SKM-1 (cell line): Measurements from ENCODE around the gene SLC26A1.
"Not testable (repeated sequence)": the region's sequence is repeated elsewhere in the genome, so short reads cannot be mapped to it uniquely, and the experiment has no call there.

Source experiments
- DNase-seq: peaks from one replicate; lab custom pipeline; 2025; ENCODE audit not compliant: unreplicated experiment; lab: John Stamatoyannopoulos, UW

Gene SLC26A1

DNA sequence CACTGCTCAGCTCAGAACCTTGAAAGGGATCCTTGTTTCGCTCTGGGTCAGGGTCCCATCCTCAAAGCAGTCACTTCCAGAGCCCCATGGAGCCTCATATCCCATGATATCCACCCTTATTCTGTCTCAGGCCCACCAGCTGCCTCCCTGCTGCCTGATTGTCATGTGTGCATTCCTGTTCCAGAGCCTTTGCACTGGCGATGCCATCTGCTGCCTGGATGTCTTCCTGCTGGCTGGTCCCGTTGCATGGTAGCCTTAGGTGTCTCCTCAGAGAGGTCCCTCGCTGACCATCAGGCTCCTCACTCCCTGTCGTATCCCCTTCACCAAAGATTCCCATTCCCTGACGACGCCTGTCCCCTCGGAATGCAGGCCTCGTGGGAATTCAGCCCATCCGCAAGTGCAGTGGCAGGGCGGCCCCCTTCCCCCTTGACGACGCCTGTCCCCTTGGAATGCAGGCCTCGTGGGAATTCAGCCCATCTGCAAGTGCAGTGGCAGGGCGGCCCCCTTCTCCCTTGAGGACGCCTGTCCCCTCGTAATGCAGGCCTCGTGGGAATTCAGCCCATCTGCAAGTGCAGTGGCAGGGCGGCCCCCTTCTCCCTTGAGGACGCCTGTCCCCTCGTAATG lies 6.1 kb upstream of the SLC26A1 start:
- DNase-seq = not testable (repeated sequence)

DNA sequence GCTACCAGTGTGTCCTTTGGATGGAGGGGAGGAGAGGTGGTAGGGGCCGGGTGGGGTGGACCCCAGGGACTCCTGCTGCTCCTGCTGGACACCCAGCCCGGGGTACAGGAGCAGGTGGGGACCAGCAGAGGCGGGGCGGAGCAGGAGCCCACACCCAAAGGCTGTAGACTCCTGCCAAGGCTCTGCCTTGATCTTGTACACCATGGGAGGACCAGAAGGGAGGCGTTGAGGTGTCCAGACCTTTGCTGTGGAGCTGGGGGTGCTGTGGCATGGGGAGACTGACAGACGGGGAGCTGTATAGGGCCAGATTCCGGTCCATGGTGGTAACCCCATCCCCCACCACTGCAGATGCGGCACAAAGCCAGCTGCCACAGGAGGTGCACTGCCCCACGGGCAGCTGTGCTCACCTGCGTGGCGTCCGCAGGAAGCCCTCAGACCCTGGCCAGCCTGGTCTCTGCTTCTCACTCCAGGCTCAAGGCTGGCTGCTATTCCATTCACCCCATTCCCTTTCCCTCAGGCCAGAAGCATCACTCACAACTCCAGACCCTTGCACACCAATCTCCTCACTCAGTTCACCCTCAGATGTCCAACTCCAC lies 5.0 kb upstream of the SLC26A1 start:
- no peak for DNase-seq

DNA sequence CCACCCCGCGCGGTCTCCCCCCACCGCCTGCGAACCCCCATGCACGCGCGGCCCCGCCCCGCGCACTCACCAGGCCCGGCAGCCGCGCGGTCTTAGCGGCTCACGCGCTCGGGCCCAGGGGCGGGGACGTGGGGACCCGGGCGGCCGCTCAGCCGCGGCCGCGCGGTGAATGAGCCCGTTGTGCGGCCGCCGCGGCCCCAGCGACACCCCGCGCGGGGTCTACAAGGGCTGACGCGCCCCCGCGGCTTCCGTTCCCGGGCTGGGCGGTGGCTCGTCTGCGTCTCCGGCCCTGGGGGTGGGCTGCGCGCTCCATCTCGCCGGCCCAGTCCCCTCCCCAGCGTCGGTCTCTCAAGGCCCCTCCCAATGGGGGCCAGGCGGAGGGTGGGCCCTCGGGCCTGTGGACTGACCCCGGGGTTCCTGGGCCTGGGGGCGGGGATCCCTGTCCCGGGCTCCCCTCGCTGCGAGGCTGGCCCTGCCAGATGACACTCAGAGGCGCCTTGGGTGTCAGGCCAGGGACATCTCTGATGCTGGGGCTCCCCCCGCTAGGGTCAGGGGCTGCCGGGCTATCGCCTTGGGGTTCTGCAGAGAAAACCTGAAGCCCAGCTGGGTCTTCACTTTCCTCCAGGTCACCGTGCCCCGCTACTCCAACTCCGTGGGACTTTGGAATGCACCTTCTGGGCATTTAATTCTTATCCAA lies 4.3 kb upstream of the SLC26A1 start:
- no peak for DNase-seq

DNA sequence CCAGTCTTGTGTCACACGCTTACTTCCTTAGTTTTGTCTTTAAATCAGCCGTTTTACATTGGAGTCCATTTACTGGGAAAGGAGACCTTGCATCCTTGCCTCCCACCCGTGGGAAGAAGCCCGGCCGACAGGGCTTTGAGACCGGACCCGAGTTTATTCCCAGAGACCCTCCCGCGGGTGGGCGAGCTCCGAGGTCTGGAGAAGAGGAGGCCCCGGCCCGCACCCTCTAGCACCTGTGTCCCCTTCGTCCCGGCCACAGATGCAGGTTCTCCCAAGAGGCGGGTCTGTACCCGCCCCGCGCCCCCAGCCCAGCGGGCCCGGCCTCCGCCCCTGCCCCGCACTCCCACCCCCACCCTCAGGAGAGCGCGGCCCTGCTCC lies 3.8 kb upstream of the SLC26A1 start:
- no peak for DNase-seq

DNA sequence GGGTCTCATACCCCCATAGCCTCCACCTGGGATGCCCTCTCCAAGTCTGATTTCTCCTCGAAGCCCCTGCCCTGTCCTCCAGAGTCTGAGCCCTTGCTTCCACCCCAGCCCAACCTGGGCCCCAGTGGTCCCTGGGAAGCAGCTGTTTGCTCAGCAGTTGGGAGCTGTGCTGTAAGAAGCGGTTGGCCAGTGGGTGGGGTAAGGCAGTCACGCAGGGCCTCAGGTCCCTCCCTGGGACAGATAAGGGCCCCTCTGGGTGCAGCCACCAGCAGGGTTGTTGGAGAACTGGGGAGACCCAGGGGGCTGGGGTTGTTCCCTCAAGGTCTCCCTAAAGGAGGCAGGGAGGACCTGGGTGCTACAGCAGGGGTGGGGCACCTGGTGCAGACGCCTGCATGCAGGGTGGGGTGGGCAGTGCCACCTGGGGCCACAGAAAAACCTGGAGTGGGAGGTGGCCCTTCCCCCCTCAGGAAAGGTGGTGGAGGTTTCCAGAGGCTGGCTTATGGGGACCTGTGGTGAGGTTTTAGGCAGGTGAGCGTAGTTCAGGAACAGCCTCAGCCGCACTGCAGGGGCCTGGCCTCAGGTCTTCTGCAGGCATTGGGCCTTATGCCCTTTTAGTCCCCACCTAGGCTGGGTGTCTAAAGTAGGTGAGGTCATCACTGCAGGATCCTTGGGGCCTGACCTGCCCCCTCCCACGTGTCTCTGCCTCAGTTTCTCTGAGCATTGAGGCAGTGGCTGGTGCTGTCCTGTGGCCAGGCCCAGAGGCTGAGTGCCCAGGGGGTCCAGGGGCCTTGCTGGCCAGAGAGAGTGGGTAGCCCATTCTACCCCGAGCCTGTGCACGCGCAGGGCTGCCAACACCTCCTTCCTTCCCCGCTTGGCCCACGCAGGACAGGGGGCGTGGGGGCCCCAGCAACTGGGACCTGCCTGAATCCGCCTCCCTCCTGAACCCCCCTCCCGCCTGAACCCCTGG lies 3.1 kb upstream of the SLC26A1 start:
- DNase-seq = no peak

DNA sequence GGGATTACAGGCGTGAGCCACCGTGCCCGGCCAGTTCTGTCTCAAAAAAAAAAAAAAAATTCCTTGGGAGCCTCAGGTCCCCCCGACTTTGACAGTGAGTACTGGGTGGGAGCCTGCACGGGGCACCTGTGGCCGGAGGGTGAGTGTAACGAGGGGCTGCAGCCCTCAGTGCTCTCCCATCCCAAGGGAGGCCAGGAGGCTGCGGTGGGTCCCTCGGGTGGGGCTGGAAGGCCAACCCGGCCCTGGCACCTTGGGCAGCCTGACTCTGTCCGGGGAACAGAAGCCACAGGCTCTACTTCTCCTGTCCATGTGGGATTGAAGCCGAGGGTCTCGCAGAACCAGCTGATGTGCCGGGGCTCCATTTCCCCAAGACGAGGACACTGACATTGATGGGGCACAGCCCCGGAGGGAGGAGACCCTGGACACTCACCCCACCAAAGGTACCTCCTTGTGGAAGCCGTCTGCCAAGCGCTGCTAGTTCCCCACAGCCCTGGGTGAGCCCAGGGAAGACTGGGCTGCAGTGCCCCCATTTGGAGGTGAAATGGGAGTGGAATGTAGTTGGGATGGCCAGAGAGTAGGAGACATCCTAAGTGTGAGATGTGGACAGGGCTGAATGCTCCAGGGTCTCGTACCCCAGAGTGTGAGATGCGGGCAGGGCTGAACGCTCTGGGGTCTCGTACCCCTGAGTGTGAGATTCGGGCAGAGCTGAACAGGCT lies 2.3 kb upstream of the SLC26A1 start:
- DNase-seq = no peak

DNA sequence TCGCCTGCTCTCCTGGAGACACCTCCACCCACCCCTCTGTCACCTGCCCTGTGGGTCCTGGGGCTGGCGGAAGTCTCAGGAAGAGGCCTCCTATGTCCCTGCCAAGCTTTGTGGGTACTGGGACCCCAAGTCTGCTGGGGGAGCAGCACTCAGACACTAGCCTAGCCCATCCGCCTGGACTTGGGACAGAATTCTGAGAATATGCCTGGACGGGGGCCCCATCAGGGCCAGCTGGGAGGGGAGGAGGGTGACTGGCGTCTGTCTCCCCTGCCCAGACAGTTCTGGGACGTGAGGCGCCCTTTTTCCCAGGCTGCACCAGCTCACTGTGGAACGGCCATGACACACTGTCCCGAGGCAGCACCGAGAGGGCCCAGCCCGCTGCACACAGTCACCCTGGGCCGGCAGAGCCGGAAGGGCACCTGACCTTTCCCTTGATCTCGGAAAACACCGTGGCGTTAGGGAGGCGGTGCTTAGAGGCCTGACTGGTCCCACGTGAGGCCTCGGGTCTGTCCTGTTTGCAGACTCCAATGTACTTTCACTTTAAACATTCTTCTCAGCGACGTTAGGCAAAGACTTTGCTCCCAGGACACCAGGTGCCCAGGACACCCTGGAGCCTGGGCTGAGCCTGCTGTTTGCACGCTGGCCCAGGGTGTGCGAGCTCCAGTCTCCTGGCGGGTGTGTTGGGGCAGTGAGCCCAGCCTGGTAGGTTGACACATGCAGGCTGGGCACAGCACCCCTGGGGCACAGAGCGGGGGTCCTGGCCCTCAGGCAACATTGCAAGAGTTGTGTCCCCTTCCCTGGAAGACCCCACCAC lies 700 bp downstream of the SLC26A1 start:
- DNase-seq = no peak

DNA sequence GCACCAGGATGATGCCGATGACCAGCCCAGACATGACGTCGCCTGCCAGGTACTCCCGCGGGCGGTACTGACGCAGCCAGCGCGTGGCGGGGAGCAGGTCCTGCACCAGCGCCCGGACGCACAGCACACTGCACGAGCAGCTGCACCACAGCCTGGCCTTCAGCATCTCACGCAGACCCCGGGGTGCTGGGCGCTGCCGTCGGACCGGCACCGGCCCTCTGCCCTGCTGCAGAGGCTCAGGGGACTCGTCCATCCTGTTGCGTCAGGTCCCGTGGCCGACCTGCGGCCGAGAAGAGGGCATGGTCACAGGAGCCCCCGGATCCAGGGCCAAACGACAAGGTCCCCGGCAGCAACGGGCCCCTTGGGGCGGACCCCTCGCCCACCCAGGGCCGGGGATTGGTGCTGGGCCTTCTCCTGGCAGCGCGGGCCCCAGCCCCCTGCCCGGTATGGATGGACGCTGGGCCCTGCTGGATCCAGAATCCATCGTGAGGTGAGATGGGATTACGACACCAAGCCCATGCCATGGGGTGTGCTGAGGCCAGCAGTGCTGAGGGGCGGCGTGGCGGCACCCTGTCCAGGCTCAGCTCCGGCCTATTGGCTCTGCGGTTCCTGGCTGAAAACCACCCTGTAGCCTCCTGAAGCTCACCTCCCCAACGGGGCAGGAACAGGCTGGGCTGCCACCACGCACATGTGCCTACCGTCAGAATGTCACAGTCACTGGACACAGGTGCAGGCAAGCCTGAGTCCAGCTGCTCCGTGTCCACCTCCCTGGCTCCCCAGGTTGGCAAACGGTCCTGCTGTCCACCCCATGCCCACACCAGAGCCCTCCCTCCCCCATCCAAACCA lies 1.5 kb downstream of the SLC26A1 start:
- no peak for DNase-seq

DNA sequence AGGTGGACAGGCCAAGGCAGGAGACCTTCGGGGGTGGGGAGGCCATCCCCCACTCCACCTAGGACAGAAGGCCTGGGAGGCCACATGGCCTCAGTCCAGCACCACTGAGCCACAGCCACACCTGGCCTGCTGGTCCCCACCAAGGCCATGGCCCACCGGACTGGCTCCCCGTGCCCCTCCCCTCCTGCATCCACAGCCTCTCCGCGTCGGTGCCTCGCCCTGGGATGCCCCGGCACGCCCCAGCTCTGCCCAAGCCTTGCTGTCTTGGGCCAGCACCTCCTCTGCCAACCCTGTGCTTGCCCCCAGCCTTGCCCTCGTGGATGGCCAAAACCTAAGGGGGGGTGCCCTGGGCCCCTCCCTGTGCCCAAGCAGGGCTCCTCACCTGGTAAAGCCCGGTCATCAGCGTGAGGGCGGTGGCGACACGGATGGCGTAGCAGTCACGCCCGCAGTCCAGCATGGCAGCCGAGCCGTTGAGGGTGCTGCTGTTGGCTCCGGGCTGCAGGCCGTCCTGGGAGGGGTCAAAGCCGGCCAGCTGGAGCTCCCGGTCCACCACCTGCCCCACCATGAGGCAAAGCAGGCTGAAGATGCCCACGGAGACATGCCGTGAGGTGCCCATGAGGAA lies 2.3 kb downstream of the SLC26A1 start:
- no peak for DNase-seq

DNA sequence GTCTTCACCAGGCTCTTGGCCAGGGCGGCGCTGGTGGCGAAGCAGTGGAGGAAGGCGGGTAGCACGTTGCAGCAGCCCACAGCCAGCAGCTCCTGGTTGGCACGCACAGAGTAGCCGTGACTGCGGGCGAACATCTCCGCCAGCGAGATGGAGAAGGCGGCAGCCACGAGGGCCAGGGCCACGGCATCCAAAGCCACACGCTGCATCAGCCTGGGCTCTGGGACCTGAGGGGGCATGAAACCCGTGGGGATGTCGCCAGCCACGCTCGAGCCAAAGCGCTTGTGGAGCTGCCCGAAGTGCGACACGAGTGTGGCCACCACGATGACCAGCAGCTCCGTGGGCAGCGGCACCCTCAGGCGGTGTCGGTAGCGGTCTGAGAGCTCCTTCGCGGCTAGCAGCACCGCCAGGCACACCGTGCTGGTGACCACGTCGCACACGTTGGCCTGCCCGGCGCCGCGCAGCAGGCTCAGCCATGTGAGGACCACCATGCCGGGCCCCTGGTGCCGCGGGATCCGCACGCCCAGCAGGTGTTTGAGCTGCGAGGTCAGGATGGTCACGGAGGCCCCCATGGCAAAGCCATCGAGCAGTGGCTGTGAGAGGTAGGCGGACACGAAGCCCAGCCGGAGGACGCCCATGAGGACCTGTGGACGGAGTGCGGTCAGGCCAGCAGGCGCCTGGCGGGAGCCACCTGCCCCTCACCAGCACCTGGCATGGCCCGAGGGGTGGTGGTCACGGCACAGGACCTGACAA lies 3.3 kb downstream of the SLC26A1 start:
- DNase-seq = no peak

DNA sequence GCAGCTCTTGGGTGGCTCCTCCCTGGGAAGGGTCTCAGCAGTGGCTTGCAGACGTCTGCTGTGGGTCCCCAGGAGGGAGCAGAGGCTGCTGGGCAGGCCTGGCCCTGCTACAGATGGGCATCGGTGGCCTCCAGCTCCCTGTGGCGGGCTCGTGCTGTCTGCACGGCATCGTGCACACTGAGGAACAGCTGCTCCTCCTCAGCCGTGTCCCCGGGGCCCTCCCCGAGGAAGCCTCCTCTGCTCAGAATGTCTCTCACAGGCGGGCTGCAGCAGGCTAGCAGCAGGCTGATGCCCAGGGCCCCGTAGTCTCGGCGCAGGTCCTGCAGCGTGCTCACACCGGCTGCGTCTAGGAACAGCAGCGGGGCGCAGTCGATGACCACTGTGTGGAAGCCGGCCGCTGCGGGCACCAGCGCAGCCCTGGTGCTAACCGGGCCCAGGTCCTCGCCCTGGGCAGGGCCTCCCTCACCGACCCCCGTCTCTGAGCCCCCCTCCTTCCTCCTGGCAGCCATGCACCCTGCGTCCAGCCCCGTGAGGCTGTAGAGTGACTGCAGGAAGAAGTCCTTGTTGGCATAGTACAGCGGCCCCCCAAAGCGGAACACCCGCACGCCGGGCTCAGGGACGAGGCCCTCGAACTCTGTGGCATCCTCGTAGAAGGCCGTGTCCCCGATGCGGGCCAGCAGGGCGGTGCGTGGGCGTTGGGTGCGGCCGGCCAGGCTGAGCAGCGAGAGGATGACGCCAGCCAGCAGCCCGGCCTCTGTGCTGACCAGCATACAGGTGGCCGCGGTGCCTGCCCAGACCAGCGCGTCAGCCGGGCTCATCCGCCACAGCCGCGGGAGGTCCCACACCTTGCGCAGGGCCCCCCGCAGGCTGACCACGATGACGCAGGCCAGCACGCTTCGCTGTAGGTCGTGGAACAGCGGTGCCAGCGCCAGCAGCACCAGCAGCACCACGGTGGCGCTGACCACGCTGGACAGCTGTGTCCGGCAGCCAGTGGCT lies 4.2 kb downstream of the SLC26A1 start:
- no peak for DNase-seq

DNA sequence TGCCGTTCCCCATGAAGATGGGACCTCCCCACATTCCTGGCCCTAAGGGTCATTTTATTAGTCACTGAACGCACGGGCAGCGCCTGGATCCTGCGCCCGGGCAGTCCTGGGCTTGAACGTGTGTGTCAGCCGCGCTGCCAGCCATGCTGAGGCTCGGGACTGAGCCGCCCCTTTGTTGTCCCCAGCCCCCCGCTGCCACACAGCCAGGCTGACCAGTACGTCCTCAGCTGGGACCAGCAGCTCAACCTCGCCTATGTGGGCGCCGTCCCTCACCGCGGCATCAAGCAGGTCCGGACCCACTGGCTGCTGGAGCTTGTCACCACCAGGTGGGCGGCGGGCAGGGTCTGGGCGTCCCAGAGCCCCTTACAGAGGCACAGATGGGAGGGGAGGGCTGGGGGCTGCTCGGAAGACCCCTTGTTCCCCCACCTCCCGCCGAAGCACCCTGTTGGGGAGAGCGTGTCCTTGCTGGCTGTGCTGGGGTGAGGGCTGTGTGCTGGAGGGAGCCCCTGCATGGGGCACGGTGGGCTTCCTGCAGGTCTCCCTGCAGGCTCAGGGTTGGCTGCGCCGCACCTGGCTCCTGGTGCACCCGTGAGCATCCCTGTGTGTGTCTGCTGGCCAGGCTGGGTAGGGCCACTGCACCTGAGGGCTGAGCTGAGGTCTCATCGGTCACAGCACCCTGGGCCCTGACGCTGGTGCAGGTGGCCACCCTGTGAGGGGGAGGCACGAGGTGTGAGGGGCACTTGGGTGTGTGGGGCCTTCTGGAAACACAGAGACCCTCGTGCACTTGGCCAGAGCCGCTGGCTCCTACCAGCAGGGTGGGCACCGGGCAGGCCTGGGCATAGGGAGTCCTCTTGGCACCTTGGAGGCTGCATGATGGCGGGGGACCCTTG lies 5.3 kb downstream of the SLC26A1 start:
- DNase-seq = no peak

DNA sequence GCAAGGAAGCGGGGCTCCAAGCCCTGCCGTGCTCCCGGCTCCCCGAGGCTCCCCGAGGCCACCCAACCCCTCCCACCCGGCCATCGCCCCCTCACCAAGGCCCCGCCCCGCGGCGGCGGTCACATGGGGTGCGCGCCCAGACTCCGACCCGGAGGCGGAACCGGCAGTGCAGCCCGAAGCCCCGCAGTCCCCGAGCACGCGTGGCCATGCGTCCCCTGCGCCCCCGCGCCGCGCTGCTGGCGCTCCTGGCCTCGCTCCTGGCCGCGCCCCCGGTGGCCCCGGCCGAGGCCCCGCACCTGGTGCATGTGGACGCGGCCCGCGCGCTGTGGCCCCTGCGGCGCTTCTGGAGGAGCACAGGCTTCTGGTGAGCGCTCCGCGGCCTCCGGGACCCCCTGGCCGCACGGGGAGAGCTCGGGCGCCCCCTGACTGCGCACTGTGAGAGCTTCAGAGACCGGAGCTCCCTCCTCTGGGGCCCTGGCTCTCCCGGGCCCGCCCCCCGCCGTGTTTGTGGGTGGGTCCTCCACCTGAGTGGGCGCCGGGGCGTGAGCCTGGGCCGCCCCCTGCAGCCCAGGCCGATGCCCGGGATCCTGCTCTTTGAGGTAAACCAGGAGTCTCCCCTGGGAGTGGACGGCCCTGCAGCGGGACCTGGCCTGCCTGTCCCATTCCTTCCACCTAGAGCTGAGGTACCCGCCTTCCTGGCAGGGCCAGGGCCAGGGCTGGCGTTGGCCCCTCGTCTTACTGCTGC lies 6.2 kb downstream of the SLC26A1 start, which contains the start of gene IDUA:
Gene IDUA, plus strand, starts transcription at position 166 of the 745 bp plus-strand sequence. Its CDS starts 41 bp downstream, at position 207.
- DNase-seq = peak; percentile 65

DNA sequence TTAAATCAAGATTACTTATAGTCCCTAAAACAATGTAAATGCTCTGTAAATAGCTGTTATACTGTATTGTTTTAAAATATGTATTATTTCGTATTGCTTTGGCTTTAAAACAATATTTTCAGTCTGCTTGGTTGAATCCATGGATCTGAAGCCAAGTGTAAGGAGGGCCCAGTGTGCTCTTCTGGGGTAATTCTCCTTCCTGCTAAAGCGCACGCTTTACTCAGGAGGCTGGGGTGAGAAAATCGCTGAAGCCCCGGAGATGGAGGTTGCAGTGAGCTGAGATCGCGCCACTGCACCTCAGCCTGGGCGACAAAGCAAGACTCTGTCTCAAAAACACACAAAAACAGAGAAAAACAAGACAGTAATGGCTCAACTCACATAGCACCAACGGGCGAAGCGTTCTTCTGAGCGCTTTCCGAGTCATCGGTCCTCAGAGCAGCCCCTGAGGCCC lies 6.8 kb downstream of the SLC26A1 start:
- DNase-seq = no peak
